ENCODE measurements around the gene IDH3A. TPM values are rescaled to one million over a fixed set of nuclear protein-coding genes. Genes with fewer than 3 reads are reported as not detected.
A peak's percentile ranks its signal among the peaks of the same experiment; 100 is the strongest.

The IDH3A gene
- total and polyA plus RNA-seq, 9 donors: 25.3 to 50.1 (median 35.5) TPM

- Histone ChIP-seq H3K9me3 (replicated peaks; ENCODE audit: control insufficient read depth, low read depth, low read length) (no peaks in the 10 kb centered on the region), H3K36me3 (ENCODE audit: control insufficient read depth, insufficient read depth, low read length) (no peaks in the 10 kb centered on the region), H3K4me3 (ENCODE audit: low read length) (no peak overlapping the region), H3K27ac (ENCODE audit: low read length) (no peak overlapping the region), H3K4me1 (ENCODE audit: control insufficient read depth, insufficient read depth, low read length) (peaks cover 36% of the 10 kb centered on the region), H3K27me3 (ENCODE audit: control insufficient read depth, insufficient read depth, low read length) (no peaks in the 10 kb centered on the region)
- WGBS (ENCODE audit: insufficient coverage): 89% methylated on average over 8 of the region's 10 CpGs
- DNase-seq: no peak
Measured at GRCh38 chr15:78200276-78200930, 51.2 kb downstream of the IDH3A start.

GRCh38 chr15:78201281-78202190, 52.4 kb downstream of the IDH3A start:
- H3K4me3 ChIP-seq (ENCODE audit: low read length): no peak overlapping the region
- DNase-seq: no peak
- H3K27ac ChIP-seq (ENCODE audit: low read length): no peak overlapping the region
- WGBS (ENCODE audit: insufficient coverage): 59% methylated on average over 7 of the region's 10 CpGs
- no peaks in the 10 kb centered on the region for H3K9me3 ChIP-seq (replicated peaks; ENCODE audit: control insufficient read depth, low read depth, low read length)
- no peaks in the 10 kb centered on the region for H3K36me3 ChIP-seq (ENCODE audit: control insufficient read depth, insufficient read depth, low read length)
- peaks cover 47% of the 10 kb centered on the region for H3K4me1 ChIP-seq (ENCODE audit: control insufficient read depth, insufficient read depth, low read length)
- no peaks in the 10 kb centered on the region for H3K27me3 ChIP-seq (ENCODE audit: control insufficient read depth, insufficient read depth, low read length)

GRCh38 chr15:78203346-78204225, 54.4 kb downstream of the IDH3A start:
- no peak overlapping the region for H3K4me3 ChIP-seq (ENCODE audit: low read length)
- peaks cover 58% of the 10 kb centered on the region for H3K4me1 ChIP-seq (ENCODE audit: control insufficient read depth, insufficient read depth, low read length)
- WGBS (ENCODE audit: insufficient coverage): 59% methylated on average over 4 of the region's 14 CpGs
- no peaks in the 10 kb centered on the region for H3K9me3 ChIP-seq (replicated peaks; ENCODE audit: control insufficient read depth, low read depth, low read length)
- peak; percentile 53 for DNase-seq
- no peaks in the 10 kb centered on the region for H3K27me3 ChIP-seq (ENCODE audit: control insufficient read depth, insufficient read depth, low read length)
- H3K27ac ChIP-seq (ENCODE audit: low read length): peak overlapping the region; percentile 72
- no peaks in the 10 kb centered on the region for H3K36me3 ChIP-seq (ENCODE audit: control insufficient read depth, insufficient read depth, low read length)

- Histone ChIP-seq H3K9me3 (replicated peaks; ENCODE audit: control insufficient read depth, low read depth, low read length) (no peaks in the 10 kb centered on the region), H3K27me3 (ENCODE audit: control insufficient read depth, insufficient read depth, low read length) (no peaks in the 10 kb centered on the region), H3K4me1 (ENCODE audit: control insufficient read depth, insufficient read depth, low read length) (peaks cover 61% of the 10 kb centered on the region), H3K4me3 (ENCODE audit: low read length) (no peak overlapping the region), H3K36me3 (ENCODE audit: control insufficient read depth, insufficient read depth, low read length) (no peaks in the 10 kb centered on the region), H3K27ac (ENCODE audit: low read length) (peak overlapping the region; percentile 72)
- peak; percentile 85 for DNase-seq
- WGBS (ENCODE audit: insufficient coverage): 72% methylated on average over 10 of the region's 17 CpGs
Measured at GRCh38 chr15:78204351-78205309, 55.5 kb downstream of the IDH3A start.

GRCh38 chr15:78205337-78205736, 56.2 kb downstream of the IDH3A start:
- no peak overlapping the region for H3K4me3 ChIP-seq (ENCODE audit: low read length)
- 27% methylated on average over 1 of the region's 1 CpG for WGBS (ENCODE audit: insufficient coverage)
- H3K9me3 ChIP-seq (replicated peaks; ENCODE audit: control insufficient read depth, low read depth, low read length): no peaks in the 10 kb centered on the region
- H3K36me3 ChIP-seq (ENCODE audit: control insufficient read depth, insufficient read depth, low read length): no peaks in the 10 kb centered on the region
- peak overlapping the region; percentile 72 for H3K27ac ChIP-seq (ENCODE audit: low read length)
- DNase-seq: no peak
- H3K27me3 ChIP-seq (ENCODE audit: control insufficient read depth, insufficient read depth, low read length): no peaks in the 10 kb centered on the region
- H3K4me1 ChIP-seq (ENCODE audit: control insufficient read depth, insufficient read depth, low read length): peaks cover 68% of the 10 kb centered on the region

GRCh38 chr15:78205856-78206255, 56.7 kb downstream of the IDH3A start:
- Histone ChIP-seq H3K4me3 (ENCODE audit: low read length) (no peak overlapping the region), H3K27ac (ENCODE audit: low read length) (peak overlapping the region; percentile 72), H3K27me3 (ENCODE audit: control insufficient read depth, insufficient read depth, low read length) (no peaks in the 10 kb centered on the region), H3K36me3 (ENCODE audit: control insufficient read depth, insufficient read depth, low read length) (no peaks in the 10 kb centered on the region), H3K4me1 (ENCODE audit: control insufficient read depth, insufficient read depth, low read length) (peaks cover 69% of the 10 kb centered on the region), H3K9me3 (replicated peaks; ENCODE audit: control insufficient read depth, low read depth, low read length) (no peaks in the 10 kb centered on the region)
- no peak for DNase-seq
- WGBS (ENCODE audit: insufficient coverage): 82% methylated on average over 9 of the region's 10 CpGs

- peak overlapping the region; percentile 72 for H3K27ac ChIP-seq (ENCODE audit: low read length)
- DNase-seq: peak; percentile 32
- H3K9me3 ChIP-seq (replicated peaks; ENCODE audit: control insufficient read depth, low read depth, low read length): no peaks in the 10 kb centered on the region
- no peak overlapping the region for H3K4me3 ChIP-seq (ENCODE audit: low read length)
- no peaks in the 10 kb centered on the region for H3K36me3 ChIP-seq (ENCODE audit: control insufficient read depth, insufficient read depth, low read length)
- H3K27me3 ChIP-seq (ENCODE audit: control insufficient read depth, insufficient read depth, low read length): no peaks in the 10 kb centered on the region
- peaks cover 63% of the 10 kb centered on the region for H3K4me1 ChIP-seq (ENCODE audit: control insufficient read depth, insufficient read depth, low read length)
- WGBS (ENCODE audit: insufficient coverage): 60% methylated on average over 11 of the region's 12 CpGs
Measured at GRCh38 chr15:78206326-78207109, 57.4 kb downstream of the IDH3A start.

- no peaks in the 10 kb centered on the region for H3K9me3 ChIP-seq (replicated peaks; ENCODE audit: control insufficient read depth, low read depth, low read length)
- peaks cover 64% of the 10 kb centered on the region for H3K4me1 ChIP-seq (ENCODE audit: control insufficient read depth, insufficient read depth, low read length)
- WGBS (ENCODE audit: insufficient coverage): no CpG with 5 or more reads among the region's 5 CpGs
- H3K27ac ChIP-seq (ENCODE audit: low read length): peak overlapping the region; percentile 71
- H3K4me3 ChIP-seq (ENCODE audit: low read length): no peak overlapping the region
- no peak for DNase-seq
- no peaks in the 10 kb centered on the region for H3K27me3 ChIP-seq (ENCODE audit: control insufficient read depth, insufficient read depth, low read length)
- H3K36me3 ChIP-seq (ENCODE audit: control insufficient read depth, insufficient read depth, low read length): no peaks in the 10 kb centered on the region
Measured at GRCh38 chr15:78207110-78207458, 57.9 kb downstream of the IDH3A start.

All from muscle of leg (tissue), 11 donors.